DMS53 treated with DMSO at 0.1 percent for 48 hours (cell line): ENCODE data around the gene HSBP1L1.

ENCODE experiments used
- DNase-seq: peaks from one replicate; lab custom pipeline; 2025; ENCODE audit not compliant: unreplicated experiment; lab: John Stamatoyannopoulos, UW

HSBP1L1 gene

GRCh38 chr18:79944126-79944731, 20.2 kb upstream of the HSBP1L1 start:
- DNase-seq = no peak

GRCh38 chr18:79944746-79945117, 19.7 kb upstream of the HSBP1L1 start:
- DNase-seq = no peak

GRCh38 chr18:79945118-79946042, 19.1 kb upstream of the HSBP1L1 start:
- DNase-seq = no peak

- DNase-seq = no peak
Observed at GRCh38 chr18:79947054-79947755, 17.2 kb upstream of the HSBP1L1 start.

- DNase-seq = no peak
Observed at GRCh38 chr18:79947881-79948610, 16.4 kb upstream of the HSBP1L1 start.

GRCh38 chr18:79948719-79949411, 15.6 kb upstream of the HSBP1L1 start:
- DNase-seq = no peak

- no peak for DNase-seq
Observed at GRCh38 chr18:79949697-79950487, 14.6 kb upstream of the HSBP1L1 start.

GRCh38 chr18:79950515-79951341, 13.7 kb upstream of the HSBP1L1 start:
- no peak for DNase-seq

GRCh38 chr18:79951545-79952455, 12.6 kb upstream of the HSBP1L1 start, which contains the start of gene SLC66A2:
SLC66A2 (minus strand) TSS chr18:79951653; CDS start chr18:79950926, 727 bp downstream.
- DNase-seq = peak; percentile 76

GRCh38 chr18:79952456-79952995, 11.9 kb upstream of the HSBP1L1 start:
- no peak for DNase-seq

GRCh38 chr18:79952996-79953559, 11.4 kb upstream of the HSBP1L1 start:
- no peak for DNase-seq

- no peak for DNase-seq
Observed at GRCh38 chr18:79953971-79954651, 10.3 kb upstream of the HSBP1L1 start.

- no peak for DNase-seq
Observed at GRCh38 chr18:79954791-79955190, 9.7 kb upstream of the HSBP1L1 start.

- no peak for DNase-seq
Observed at GRCh38 chr18:79955302-79956075, 9.0 kb upstream of the HSBP1L1 start.

GRCh38 chr18:79956276-79956675, 8.2 kb upstream of the HSBP1L1 start:
- no peak for DNase-seq

- DNase-seq = no peak
Observed at GRCh38 chr18:79958981-79959380, 5.5 kb upstream of the HSBP1L1 start.
